Heart left ventricle (tissue), 16 donors: ENCODE measurements around the gene KCP. TPM values are rescaled to one million over a fixed set of nuclear protein-coding genes. Genes with fewer than 3 reads are reported as not detected.

Source experiments
- ATAC-seq, 4 donors: fragments of 200-7000 bp; cut with Tn5 transposase; one replicate each; pipeline ENCODE4 v1.9.1; 2020 to 2022; ENCODE audit warnings: moderate library complexity in 4 of 4, mild to moderate bottlenecking in 3 of 4, moderate number of reproducible peaks in 1 of 4
- DNase-seq, 5 donors: peaks; one replicate each; pipeline ENCODE4 v3.0.0-alpha.2; 2020
- H3K27ac ChIP-seq, 12 donors: fragments of 200-600 bp; sonication (generic) in 4 of 12; one replicate each; pipeline versions ENCODE4 v1.5.0 to v1.8.0; 2016 to 2022; ENCODE audit warnings: mild to moderate bottlenecking in 2 of 12
- H3K27me3 ChIP-seq, 9 donors: fragments of 200-600 bp; sonication (generic) in 2 of 9; one replicate each; pipeline versions ENCODE4 v1.5.1 to v1.8.0; 2016 to 2022; ENCODE audit warnings: mild to moderate bottlenecking in 3 of 9
- H3K36me3 ChIP-seq, 9 donors: fragments of 200-600 bp; sonication (generic) in 2 of 9; one replicate each; pipeline versions ENCODE4 v1.5.0 to v1.8.0; 2018 to 2022; ENCODE audit warnings: mild to moderate bottlenecking in 2 of 9
- H3K4me1 ChIP-seq, 12 donors: fragments of 200-600 bp; sonication (generic) in 4 of 12; one replicate each; pipeline versions ENCODE4 v1.5.0 to v1.8.0; 2016 to 2022; ENCODE audit warnings: mild to moderate bottlenecking in 3 of 12
- H3K4me3 ChIP-seq, 12 donors: fragments of 200-600 bp; sonication (generic) in 4 of 12; one replicate each; pipeline versions ENCODE4 v1.5.0 to v1.8.0; 2017 to 2022; ENCODE audit warnings: mild to moderate bottlenecking in 9 of 12, moderate library complexity in 4 of 12
- H3K9me3 ChIP-seq, 12 donors: fragments of 200-600 bp; sonication (generic) in 4 of 12; one replicate each; pipeline versions ENCODE4 v1.5.0 to v1.8.0; 2016 to 2022; ENCODE audit warnings: mild to moderate bottlenecking in 1 of 12
- CTCF ChIP-seq, 12 donors: fragments of 200-600 bp; sonication (generic) in 4 of 12; IDR thresholded peaks; one replicate each; pipeline versions ENCODE4 v1.5.0 to v1.8.0; 2018 to 2022; ENCODE audit warnings: antibody characterized with exemption in 12 of 12, mild to moderate bottlenecking in 5 of 12
- POLR2A ChIP-seq, 2 donors: fragments of 450-650 bp; IDR thresholded peaks; one replicate each; pipeline ENCODE4 v1.6.1; 2017; ENCODE audit warnings: antibody characterized with exemption in 2 of 2, mild to moderate bottlenecking in 2 of 2, moderate library complexity in 2 of 2
- WGBS, 4 donors: extraction: QIAGEN DNeasy Blood & Tissue Kit in 2 of 4; methylation state at CpG; one replicate each; pipeline versions ENCODE4 v1.1.5 to v1.1.7; 2013 to 2018; 5-methylcytosine and 5-hydroxymethylcytosine counted together
- intact Hi-C, 10 donors: fragments of 100-400 bp; cut with DNase I; formaldehyde crosslinking; loops; one replicate each; pipeline versions ENCODE4 v1.11.1 to v1.14.2; 2022
- polyA plus RNA-seq, 2 donors: library from polyadenylated mRNA; stranded (reverse); fragments of 200-250 nt; gene quantifications; one replicate each; pipeline ENCODE4 v1.2.3, GENCODE V29; 2013
- total RNA-seq, 9 donors: library from RNA; depleted of rRNA in 2 of 9; stranded (reverse); fragments of >200 nt in 2 of 9; fragmentation: NEBNext Ultra II Directional in 3 of 9; extraction: Animal tissue kit (Norgen Biotek cat#: 25700) in 3 of 9; gene quantifications; one replicate each; pipeline versions ENCODE4 v1.1.0 to v1.2.4, GENCODE V29; 2016 to 2023
- donor health status: ischemic (EF 13 %, LVEDD 7.1; RV severe dilation, severe dysfunction).
- donor health status: healthy with polysubstance abuse.
- donor health status: DM: no; HTN: yes; CAD: no.
- donor health status: DM: no; HTN: no; CAD: no.
- donor health status: ischemic (EF 25% LVEDD 6.9; RV normal size, moderate dysfunction).
- donor health status: ischemic (EF 25% LVEDD 5.7; RV mildly dilated, moderate dysfunction).
- donor health status: healthy.
- donor health status: DM: yes; HTN: yes; CAD: no.
- donor health status: ischemic (EF 35%, LVEDD 5.7; RV mildly dilated, moderate dysfunction).
- donor health status: nonischemic (EF 11% LVEDD 7.7; RV severe dilation, severe dysfunction).
- donor health status: DM: yes; HTN: yes; CAD: no.
- donor health status: PGD.
- donor health status: ischemic (EF 29% LVEDD 5.4; RV normal size, mild dysfunction).
- donor health status: nonischemic (EF 23%, LVEDD 6.1; RV moderate dilation, normal function).

Gene KCP
- total and polyA plus RNA-seq, 11 donors, result 0.14 to 1.3 (median 0.29) TPM; not detected in 1

GRCh38 chr7:128875523-128875948 lies 35.0 kb downstream of the KCP start:
- intact Hi-C loops, result loop anchor here in 3 of 10 donors (10.0 kb wide), 3 partner anchors 81 to 401 kb away; partner anchors contain the start of genes METTL2B (in 2 of the 3), CCDC136 (in 1 of the 3) and GARIN1A (in 1 of the 3)
- DNase-seq (peak in 1 of 5 donors; percentile 14), ATAC-seq (no peak)
- 67 to 78% (median 73%) methylated on average over 8 of the region's 8 CpGs for WGBS, 4 donors
- H3K27ac ChIP-seq, result no peak overlapping the region
- H3K27me3 ChIP-seq, result peaks cover 0 to under 1% (median 0%) of the 10 kb centered on the region in 9 donors
- H3K4me1 ChIP-seq, result peaks cover 0 to 8% (median 0%) of the 10 kb centered on the region in 12 donors
- no peak overlapping the region for H3K4me3 ChIP-seq
- TF ChIP-seq POLR2A (IDR thresholded peaks at IDR 0.05) (no peak), CTCF (IDR thresholded peaks at IDR 0.05) (no peak)
- H3K9me3 ChIP-seq, result no peaks in the 10 kb centered on the region
- no peaks in the 10 kb centered on the region for H3K36me3 ChIP-seq

- Histone ChIP-seq H3K36me3 (no peaks in the 10 kb centered on the region), H3K9me3 (no peaks in the 10 kb centered on the region), H3K27ac (no peak overlapping the region), H3K27me3 (peaks cover 0 to 11% (median 0%) of the 10 kb centered on the region in 9 donors), H3K4me1 (peaks cover 0 to 9% (median 6%) of the 10 kb centered on the region in 12 donors), H3K4me3 (no peak overlapping the region)
- peak in 3 of 5 donors; percentile 18 to 42 (median 24) for DNase-seq
- intact Hi-C loops, result loop anchor here in 3 of 10 donors (10.0 kb wide), 3 partner anchors 80 to 400 kb away; partner anchors contain the start of genes METTL2B (in 2 of the 3), CCDC136 (in 1 of the 3) and GARIN1A (in 1 of the 3)
- TF ChIP-seq POLR2A (IDR thresholded peaks at IDR 0.05) (no peak), CTCF (IDR thresholded peaks at IDR 0.05) (no peak)
- WGBS, 4 donors, result 80 to 86% (median 82%) methylated on average over 14 to 22 of the region's 22 CpGs
- ATAC-seq, result no peak
These were observed 36.1 kb downstream of the KCP start for GRCh38 chr7:128874140-128875031.

GRCh38 chr7:128873234-128873633 lies 37.3 kb downstream of the KCP start:
- Histone ChIP-seq H3K27ac (no peak overlapping the region), H3K4me1 (peaks cover 0 to 20% (median 13%) of the 10 kb centered on the region in 12 donors), H3K4me3 (no peak overlapping the region), H3K27me3 (peaks cover 0 to 16% (median 0%) of the 10 kb centered on the region in 9 donors), H3K36me3 (no peaks in the 10 kb centered on the region), H3K9me3 (no peaks in the 10 kb centered on the region)
- WGBS, 4 donors, result 73 to 82% (median 77%) methylated on average over 7 to 9 of the region's 9 CpGs
- peak in 2 of 5 donors; percentile 16 to 18 for DNase-seq
- ATAC-seq, result no peak
- TF ChIP-seq CTCF (IDR thresholded peaks at IDR 0.05), result no peak
- no peak for TF ChIP-seq POLR2A (IDR thresholded peaks at IDR 0.05)
- intact Hi-C loops, result loop anchor here in 3 of 10 donors (10.0 kb wide), 3 partner anchors 78 to 398 kb away; partner anchors contain the start of genes METTL2B (in 2 of the 3), CCDC136 (in 1 of the 3) and GARIN1A (in 1 of the 3)

- Histone ChIP-seq H3K27me3 (peaks cover 0 to 16% (median 0%) of the 10 kb centered on the region in 9 donors), H3K36me3 (no peaks in the 10 kb centered on the region), H3K4me3 (no peak overlapping the region), H3K4me1 (peaks cover 0 to 21% (median 13%) of the 10 kb centered on the region in 12 donors), H3K9me3 (no peaks in the 10 kb centered on the region), H3K27ac (no peak overlapping the region)
- TF ChIP-seq POLR2A (IDR thresholded peaks at IDR 0.05), result no peak
- TF ChIP-seq CTCF (IDR thresholded peaks at IDR 0.05), result no peak
- 65 to 70% (median 66%) methylated on average over 11 to 13 of the region's 13 CpGs for WGBS, 4 donors
- intact Hi-C loops, result loop anchor here in 3 of 10 donors (10.0 kb wide), 3 partner anchors 78 to 398 kb away; partner anchors contain the start of genes METTL2B (in 2 of the 3), CCDC136 (in 1 of the 3) and GARIN1A (in 1 of the 3)
- DNase-seq, result peak in 1 of 5 donors; percentile 48
- ATAC-seq, result no peak
These were observed 38.1 kb downstream of the KCP start for GRCh38 chr7:128872394-128872824.
